Activated T-helper 1 cell treated with Interleukin-2 at 50 U/mL for 16 hours (primary cell): Measurements from ENCODE around the gene SLC49A4.

ENCODE experiments used
- DNase-seq: peaks from one replicate; pipeline ENCODE4 v3.0.0-alpha.2; 2020; ENCODE audit warnings: low read depth

Gene SLC49A4

DNA sequence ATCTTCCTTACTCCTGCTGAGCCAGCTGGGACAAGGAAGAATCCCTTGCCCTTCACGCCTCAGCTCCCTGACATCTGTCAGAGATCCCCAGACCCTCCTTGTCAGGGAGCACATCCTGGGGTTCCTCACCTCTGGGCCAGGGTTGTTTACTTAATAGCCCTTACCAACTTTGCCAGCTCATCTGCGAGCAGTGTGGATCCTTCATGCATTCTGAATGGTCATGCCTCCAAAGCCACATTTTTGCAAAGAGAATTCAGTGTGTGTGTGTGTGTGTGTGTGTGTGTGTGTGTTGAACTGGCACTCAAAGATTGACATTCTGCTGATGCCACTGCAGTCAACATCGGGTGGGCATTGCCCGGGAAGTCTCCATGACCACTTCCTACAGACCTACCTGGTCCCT, 112.6 kb downstream of the SLC49A4 start:
- no peak for DNase-seq

DNA sequence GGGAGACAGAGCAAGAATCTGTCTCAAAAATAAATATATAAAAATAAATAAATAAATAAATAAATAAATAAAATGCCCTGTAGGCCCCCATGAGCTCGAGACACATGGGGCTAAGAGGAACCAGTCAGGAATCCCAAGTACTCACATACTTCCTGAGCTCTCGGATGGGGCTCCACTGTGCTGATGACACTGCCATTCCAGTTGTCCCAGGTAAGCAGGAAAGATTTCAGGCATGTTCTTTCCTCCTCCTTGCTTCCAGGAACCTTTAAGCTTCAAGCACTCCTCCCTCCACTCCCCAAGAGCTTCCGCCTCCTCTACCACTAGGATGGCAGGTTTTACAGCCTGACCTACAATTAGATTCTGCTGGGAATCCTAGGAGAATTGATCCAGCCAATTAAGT, 113.4 kb downstream of the SLC49A4 start:
- DNase-seq, result no peak

DNA sequence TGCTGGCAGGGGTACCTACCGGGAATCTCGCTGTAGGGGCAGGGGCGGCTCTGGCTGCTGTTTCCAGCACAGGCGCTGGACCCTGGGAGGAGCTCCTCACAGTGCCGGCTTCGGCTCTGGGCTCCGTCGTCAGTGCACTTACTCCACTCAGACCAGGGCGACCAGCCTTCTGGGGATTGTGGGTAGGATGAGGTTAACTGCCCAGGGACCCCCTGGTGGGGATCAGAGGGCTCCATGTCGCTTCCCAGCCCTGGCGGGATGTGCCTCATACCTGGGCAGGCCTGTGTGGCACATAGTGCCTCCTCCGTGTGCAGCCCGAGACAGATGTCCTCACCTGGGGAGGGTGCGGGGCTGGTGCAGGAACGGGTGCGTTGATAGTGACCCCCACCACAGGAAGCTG, 117.0 kb downstream of the SLC49A4 start:
- no peak for DNase-seq

DNA sequence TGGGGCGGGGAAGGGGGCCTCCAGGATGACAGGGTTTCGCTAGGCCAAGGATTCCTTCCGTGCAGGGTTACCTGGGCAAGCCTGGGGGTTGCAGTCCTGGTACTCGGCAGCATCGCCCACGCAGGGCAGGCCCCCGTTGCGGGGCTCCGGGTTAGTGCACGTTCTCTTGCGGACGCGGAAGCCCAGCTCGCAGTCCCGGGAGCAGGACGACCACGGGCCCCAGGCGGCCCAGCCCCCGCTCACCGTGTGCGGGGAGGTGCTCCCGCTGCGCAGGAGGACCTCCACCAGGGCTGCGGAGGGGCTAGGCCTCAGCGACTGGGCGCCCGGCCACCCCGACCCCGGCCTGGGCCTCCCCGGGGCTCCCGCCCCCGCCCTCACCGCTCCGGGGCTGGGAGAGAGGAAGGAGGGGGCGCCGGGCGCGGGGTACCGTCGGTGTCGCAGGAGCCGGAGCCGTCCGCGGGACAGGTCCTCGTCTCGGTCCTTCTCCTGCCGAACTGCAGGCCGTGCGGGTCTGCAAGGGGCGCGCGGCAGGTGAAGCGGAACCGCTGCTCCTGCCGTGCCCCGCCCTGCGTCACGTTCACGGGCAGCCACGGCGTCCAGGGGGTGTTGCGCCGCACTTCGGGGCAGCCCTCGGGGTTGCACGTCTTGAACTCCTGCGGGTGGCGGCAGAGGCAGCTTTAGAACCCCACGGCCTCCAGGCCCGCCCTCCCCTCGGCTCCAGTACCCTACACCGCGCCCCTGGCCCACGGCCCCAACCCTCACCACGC, 118.1 kb downstream of the SLC49A4 start:
- no peak for DNase-seq

DNA sequence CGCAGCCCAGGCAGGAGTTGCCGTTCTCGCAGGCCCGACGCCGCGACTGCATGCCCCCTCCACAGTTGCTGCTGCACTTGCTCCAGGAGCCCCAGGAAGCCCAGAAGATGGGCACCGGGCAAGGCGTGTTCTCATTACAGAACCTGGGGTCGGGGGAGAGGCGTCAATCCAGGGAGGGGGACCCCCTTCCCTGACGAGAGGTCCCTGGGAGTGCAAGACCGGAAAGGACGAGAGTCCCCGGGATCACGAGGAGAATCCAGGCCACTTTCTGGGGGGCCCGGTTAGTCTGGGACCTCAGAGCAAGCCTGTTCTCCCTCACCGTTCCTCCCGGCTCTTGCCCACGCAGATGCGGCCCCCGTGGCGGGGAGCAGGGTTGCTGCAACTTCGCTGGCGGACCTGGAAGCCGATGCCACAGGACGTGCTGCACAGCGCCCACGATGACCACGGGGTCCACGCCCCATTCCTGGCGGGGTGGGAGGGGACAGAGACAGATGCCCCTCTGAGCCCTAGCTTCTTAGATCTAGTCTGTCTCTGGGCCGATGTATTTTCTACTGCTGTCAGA, 118.8 kb downstream of the SLC49A4 start:
- DNase-seq, result no peak

DNA sequence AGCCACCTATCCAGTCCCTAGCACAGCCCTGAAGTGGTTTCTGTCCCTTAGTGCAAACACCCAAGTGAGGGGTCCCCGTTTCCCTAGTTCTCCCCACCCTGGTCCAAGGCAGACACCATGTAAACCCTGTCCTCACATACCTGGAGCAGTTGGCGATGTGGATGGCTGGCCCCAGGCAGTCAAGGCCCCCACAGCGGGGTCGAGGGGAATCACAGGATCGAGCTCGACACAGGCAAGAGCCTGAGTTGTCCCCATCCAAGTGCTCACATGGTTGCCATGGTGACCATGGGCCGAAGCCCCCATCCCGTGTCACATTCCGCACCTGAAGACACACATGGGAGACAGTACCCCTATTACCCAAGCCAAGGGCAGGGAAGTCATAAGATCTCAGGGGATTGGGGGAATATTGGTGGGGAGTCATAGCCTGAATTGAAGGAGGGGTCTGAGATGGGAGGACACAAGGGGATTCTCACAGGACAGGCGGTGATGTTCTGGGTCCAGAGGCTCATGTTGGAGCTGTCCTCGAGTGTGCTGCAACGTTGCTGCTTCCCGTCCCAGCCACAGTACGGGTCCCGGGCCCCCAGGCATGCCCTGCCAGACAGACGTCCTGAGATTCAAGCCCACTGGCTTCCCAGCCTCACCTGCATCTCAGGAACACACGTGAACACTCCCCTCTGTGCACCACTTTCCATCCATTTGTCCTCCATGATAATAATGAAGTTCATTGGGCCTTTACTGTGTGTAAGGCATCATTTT, 120.6 kb downstream of the SLC49A4 start:
- DNase-seq, result no peak

DNA sequence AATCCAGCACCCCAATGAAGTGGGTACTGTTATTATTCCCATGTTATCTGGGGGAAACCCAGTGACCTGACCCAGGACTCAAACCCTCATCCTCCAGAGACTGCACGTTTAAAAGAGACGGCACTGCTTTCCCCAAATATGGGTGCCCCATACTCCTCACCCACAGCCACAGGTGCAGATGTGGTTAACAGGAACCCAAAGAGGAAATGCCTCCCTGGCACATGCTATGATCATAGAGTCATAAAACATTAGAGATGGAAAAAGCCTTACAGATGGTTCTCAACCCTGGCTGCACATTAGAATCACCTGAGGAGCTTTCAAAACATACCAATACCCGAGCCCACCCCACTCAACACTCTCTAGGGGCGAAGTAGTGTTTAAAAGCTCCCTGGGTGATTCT, 121.2 kb downstream of the SLC49A4 start:
- DNase-seq, result no peak

DNA sequence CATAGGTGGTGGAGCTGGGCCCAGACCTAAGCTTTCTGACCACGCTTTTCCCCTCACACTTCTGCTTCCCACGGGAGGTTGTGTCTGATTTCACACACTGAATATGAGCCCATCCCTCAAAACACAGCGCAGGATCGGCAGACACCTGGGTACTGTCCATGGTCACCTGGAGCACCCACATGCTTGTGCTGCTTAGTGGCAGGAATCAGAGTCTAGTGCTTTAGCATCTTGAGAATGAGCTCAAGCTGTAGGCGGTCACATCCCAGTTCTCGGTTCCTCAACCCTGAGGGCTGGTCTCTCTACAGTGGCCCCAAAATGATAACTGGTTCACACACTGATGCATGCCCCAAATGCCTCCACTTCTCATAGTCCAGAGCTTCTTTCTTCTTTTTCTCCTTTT, 121.7 kb downstream of the SLC49A4 start:
- DNase-seq, result no peak

DNA sequence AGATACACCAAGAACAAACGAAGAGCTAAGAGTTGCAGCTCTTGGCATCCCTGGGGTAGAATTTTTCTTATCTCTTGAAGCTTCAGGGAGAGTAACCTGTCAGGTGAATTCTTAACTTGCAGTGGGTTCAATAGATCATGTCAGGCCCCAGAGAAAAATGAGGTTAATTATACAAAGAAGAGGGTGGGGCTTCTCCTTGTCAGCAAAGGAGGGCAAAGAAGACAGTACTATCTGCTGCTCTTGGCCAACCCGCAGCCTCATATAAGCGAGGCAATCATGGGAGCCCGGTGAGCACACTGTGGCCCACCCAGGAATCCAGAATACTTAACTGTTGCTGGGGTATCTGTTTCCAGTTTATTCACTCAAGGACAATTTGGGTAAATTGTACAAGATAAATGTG, 122.5 kb downstream of the SLC49A4 start:
- no peak for DNase-seq

DNA sequence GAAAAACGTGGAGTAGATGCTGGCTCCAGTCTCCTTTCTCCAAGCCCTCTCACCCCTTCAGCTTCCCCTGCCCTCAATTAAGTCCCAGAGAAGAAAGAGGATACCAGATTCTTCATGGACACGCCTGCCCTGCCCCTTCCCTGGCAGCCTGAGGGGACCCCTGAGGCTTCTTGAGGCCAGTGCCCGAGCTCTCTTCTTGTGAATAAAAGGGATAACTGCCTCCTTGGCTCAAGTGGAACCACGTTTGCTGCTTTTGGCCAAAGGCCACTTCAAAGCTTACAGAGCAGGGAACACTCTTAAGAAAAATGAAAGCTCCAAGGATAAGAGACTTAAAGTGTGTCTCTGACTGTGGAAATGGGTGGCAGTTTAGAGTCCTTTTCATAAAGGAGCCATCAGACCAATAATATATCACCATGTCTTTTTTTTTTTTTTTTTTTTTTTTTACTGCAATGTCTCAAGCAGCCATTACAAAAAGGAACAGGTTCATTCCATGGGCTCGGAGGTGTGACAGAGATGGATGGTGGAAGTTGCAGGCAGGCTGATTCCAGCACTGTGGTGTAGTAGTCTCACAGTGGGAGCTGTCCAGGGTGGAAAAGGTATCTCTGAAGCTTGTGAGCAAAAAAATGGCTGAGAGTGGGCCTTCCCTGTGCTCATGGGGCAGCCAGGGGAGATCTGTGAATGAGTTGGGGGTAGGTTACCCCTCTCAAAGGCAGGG, 123.9 kb downstream of the SLC49A4 start:
- no peak for DNase-seq

DNA sequence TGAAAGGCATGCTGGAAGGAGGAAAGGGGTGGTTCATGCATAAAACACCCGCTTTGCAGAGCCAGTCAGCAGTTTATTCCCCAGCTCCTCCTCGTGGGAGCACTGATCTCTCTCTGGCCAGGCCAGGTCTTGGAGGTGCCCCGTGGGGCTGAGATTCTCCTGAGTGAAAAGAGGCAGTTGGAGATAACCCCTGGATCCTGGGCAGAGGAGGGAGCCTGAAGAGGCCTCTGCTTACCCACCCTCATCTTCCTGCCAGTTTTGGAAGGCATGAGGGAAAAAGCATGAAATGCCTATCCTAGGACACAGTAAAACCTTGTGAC, 124.4 kb downstream of the SLC49A4 start:
- DNase-seq, result no peak

DNA sequence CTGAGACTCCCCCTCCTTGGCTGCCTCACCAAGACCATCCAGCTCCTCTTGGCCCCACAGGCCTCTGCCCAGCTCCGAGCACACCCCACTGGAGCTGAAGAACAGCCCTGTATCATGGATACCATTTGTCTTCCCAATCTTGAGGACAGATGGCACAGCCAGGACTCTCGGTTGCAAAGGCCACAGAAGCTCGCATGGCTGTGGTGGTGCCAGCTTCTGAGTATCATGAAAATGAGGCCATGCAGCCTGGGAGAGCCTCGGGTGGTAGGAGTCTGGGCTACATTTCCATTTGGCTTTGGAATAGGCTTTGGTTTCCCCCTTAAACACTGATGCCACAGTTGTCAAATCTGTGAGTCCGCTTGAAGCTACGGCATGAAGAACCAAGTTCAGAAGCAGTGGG, 126.1 kb downstream of the SLC49A4 start:
- DNase-seq, result no peak

DNA sequence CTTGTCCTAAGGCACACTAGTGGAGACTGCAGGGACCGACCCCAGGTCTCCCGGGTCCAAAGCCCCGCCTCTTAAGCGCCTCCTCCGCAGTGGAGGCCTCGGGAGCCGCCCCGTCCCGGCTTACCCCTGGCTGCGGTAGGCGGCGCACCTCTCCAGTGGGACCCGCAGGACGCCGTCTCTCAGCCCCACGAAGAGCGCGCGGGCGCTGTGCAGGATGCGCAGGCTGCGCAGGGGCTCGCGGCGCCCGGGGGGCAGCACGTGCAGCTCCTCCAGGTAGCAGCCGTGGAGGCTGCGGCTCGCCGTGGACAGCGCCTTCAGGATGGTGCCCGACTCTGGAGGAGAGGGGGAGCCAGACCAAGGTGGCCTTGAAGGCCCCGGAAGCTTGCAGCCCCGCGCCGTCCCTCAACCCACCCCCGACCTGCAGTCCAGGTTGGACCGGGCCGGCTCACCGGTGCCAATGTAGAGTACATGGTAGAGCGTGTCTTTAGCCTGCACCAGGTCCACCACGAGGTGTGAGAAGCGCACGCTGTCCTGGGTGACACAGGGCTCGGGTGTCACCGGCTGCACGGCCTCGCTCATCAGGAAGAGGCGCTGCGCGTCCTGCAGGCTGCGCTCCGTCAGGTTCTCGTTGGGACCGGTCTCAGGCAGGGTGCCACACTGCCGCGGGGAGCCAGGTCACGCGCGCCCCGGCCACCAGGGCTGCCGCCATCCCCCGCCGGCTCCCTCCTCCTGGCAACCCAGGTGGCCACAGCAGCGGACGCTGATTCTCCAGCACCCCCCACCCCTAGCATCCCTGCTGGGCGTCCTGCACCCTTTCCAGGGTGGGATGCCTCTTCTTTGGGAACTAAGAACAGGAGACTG, 127.2 kb downstream of the SLC49A4 start:
- DNase-seq, result no peak

DNA sequence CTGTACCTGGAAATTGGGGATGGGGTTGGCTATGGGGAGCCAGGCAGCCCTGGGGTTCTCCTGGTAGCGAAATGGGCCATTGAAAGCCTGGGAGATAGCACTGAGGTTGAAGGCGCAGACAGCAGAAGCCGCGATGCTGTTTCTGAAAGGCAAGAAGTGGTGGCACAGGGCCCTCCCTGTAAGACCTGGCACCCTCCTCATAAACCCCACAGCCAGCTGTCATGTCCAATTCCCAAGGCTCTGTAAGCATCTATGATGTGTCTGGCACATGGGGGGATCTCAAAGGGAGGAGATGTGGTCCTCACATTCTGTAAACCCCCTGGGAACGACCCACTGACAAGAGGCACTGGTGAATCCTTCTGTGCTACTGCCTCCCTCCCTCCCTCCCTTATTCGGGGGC, 128.7 kb downstream of the SLC49A4 start:
- DNase-seq, result no peak

DNA sequence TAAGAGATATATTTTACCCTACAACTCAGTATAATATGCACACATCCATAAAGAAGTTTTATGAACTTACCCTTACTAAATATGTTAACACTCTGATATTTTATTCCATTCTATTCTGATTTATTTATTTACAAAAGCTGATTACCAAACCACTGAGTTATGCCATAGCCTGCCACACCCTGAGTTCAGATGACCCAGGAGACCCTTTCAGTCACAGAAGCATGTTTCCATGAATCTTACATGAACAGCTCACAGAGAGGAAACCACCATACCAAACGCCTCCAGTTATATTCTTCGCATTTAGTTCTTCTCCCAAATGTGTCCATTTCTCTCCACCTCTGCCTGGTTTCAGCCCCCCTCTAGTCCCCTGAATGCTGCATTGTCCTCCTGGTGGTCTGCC, 129.2 kb downstream of the SLC49A4 start:
- no peak for DNase-seq

DNA sequence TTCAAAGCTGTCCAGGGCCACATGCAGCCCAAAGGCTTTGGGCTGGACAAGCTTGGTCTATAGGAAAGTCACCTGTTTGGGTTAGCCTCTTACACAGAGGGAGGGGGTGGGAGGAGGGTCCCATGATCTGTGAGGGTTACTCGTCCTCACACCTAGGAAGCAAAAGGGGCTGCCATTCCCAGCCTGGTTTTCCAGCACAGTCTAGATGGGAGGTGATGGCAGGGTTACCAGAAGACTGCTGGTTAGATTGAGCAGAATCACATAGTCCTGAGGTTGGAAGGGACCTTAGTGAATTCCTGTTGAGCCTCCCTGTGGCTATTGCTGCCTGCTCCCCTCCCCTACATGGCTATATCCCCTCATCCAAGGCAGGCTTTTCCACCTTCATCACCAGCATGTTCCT, 130.9 kb downstream of the SLC49A4 start:
- DNase-seq, result no peak

DNA sequence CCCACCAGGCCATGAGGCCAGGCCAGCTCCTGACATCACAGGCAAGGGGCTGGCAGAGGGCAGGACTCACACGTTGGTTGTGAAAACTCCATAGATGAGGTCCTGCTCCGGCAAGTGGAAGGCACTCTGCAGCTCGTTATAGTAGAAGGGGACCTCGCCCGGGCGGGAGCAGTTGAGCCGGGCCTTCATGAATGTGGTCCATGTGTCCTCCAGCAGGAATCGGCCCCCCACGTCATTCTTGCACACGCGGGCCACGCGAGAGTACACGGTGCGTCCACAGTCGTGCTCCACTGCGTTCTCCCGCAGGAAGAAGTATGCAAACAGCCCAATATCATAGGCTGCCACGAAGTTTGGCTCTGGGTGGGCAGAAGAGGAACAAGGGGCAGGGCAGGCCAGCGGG, 131.5 kb downstream of the SLC49A4 start:
- DNase-seq, result no peak

DNA sequence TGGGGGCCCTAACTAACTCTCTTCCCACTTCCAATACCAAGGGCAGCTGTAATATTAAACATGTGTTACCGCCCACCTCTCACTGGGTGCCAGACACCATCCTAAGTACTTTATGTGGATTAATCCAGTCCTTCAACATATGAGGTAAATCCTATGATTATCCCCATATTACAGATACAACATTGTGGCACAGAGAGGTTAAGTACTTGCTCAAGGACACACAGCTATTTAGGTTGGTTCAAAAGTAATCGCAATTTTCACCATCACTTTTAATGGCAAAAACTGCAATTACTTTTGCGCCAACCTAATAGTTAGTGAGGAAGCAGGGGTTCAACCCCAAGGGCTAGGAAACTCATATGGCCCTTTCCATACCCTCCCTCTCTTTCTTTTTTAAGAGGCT, 131.9 kb downstream of the SLC49A4 start:
- no peak for DNase-seq

DNA sequence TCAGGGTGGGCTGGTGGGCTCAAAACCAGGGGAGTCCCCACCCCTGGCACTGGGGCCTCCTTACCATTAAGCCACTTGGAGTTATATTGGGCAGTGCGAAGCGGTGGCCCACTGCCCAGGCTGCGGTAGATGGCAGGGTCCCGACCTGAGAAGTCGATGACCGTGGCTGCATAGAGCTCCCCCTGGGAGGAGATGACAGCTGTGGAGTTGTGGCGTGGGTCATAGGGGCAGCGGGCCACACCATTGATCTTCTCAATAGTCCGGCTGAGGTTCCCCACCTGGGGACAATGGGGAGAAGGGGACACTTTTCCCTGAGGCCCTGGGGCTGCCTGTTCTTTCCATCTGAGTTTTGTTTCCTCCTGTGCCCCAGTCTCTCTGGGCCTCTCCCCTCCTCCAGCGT, 132.9 kb downstream of the SLC49A4 start:
- no peak for DNase-seq

DNA sequence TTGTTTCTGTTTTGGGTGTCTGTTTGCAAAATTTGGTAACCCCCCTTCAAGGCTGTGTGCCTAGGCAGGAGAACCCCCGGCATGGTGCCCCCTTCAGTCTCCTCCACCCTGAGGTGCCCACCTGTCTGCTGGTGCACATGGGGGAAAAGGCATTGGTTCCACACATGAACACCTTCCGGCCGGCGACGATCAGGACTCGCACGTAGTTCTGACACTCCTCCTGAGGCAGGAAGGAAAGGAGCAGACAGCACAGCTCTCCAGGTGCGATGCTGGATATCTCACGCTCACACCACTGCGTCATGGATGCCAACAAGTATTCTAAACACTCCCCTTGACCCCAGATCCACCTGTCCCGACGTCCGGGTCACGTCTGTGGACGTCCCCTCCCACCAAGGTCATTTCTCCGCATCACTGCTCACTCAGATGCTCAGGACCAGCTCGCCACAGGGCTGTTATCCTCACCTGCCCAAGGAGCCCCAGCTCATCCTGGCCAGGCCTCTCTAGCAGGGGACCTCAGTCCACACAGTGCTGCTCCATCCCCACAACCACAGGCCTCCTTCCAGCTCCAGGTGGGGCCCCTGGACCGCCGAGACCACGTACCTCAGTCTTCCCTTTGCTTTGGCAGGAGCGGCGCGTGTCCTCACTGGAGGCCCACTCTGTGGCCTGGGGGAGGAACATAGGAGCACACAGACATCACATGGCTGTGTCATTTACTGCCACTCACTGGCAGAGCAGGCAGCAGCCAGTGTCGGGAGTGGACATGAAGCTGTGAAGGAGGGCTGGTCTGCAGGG, 133.7 kb downstream of the SLC49A4 start:
- no peak for DNase-seq
